HEK293 (cell line): Measurements from ENCODE around the gene COPS4.

Experiments used
- CTCF ChIA-PET: fragments of 350-600 bp; formaldehyde crosslinking; extraction: SDS; loops from one replicate; lab custom pipeline; 2021; ENCODE audit warnings: antibody characterized with exemption; lab: Yijun Ruan, JAX
- POLR2A ChIA-PET: fragments of 300-600 bp; formaldehyde crosslinking; extraction: SDS; loops from one replicate; lab custom pipeline; 2020; ENCODE audit warnings: antibody characterized with exemption, inconsistent platforms; lab: Yijun Ruan, JAX
- H3K27ac ChIP-seq: fragments of 200-500 bp; sonication (Bioruptor generic); 2 replicates; pipeline ENCODE4 v1.5.1; 2014; ENCODE audit warnings: low read depth, low read length, control low read depth, inconsistent platforms; ENCODE audit errors: extremely low read depth
- H3K36me3 ChIP-seq, 2 experiments: fragments of 200-500 bp in 1 of 2; sonication (Bioruptor generic) in 1 of 2; 1 replicate in 1 of 2; 2 replicates in 1 of 2; pipeline ENCODE4 v1.5.1; 2014 to 2017; ENCODE audit warnings: inconsistent platforms in 2 of 2, low read length in 2 of 2; ENCODE audit not compliant: control insufficient read depth in 2 of 2, insufficient read depth in 1 of 2
- H3K4me1 ChIP-seq: fragments of 200-500 bp; sonication (Bioruptor generic); 2 replicates; pipeline ENCODE4 v1.5.1; 2014; ENCODE audit warnings: mild to moderate bottlenecking, low read length, inconsistent platforms; ENCODE audit not compliant: control insufficient read depth, insufficient read depth
- H3K4me3 ChIP-seq: 2 replicates; pipeline ENCODE4 v1.5.1; 2011; ENCODE audit warnings: low read depth, mild to moderate bottlenecking, control low read depth, low read length, moderate library complexity
- H3K9me3 ChIP-seq: fragments of 200-500 bp; sonication (Bioruptor generic); 2 replicates; pipeline ENCODE4 v1.5.1; 2014; ENCODE audit warnings: low read depth, low read length, inconsistent platforms; ENCODE audit not compliant: control insufficient read depth, insufficient read depth
- BCL11A ChIP-seq: fragments of 450-650 bp; formaldehyde crosslinking; IDR thresholded peaks from 2 replicates; pipeline ENCODE4 v1.5.1; 2016; ENCODE audit warnings: low read depth, missing biosample characterization, missing genetic modification characterization
- CTCF ChIP-seq: fragments of 450-650 bp; formaldehyde crosslinking; IDR thresholded peaks from 2 replicates; pipeline ENCODE4 v1.5.1; 2016; ENCODE audit warnings: missing biosample characterization, missing genetic modification characterization
- EGR2 ChIP-seq: fragments of 450-650 bp; formaldehyde crosslinking; IDR thresholded peaks from 2 replicates; pipeline ENCODE4 v1.5.1; 2016; ENCODE audit warnings: low read depth, missing biosample characterization, missing genetic modification characterization
- IKZF3 ChIP-seq: fragments of 450-650 bp; IDR thresholded peaks from 2 replicates; pipeline ENCODE4 v1.5.0; 2018; ENCODE audit warnings: missing biosample characterization, mild to moderate bottlenecking, missing genetic modification characterization, moderate library complexity
- KLF17 ChIP-seq: fragments of 450-650 bp; formaldehyde crosslinking; IDR thresholded peaks from 2 replicates; pipeline ENCODE4 v1.5.1; 2016; ENCODE audit warnings: missing biosample characterization, missing genetic modification characterization
- MYNN ChIP-seq: fragments of 450-650 bp; formaldehyde crosslinking; IDR thresholded peaks from 2 replicates; pipeline ENCODE4 v1.5.1; 2016; ENCODE audit warnings: missing biosample characterization, missing genetic modification characterization, borderline replicate concordance
- PATZ1 ChIP-seq: fragments of 450-650 bp; formaldehyde crosslinking; IDR thresholded peaks from 2 replicates; pipeline ENCODE4 v1.5.1; 2016; ENCODE audit warnings: missing biosample characterization, missing genetic modification characterization
- REST ChIP-seq: fragments of 450-650 bp; formaldehyde crosslinking; IDR thresholded peaks from 2 replicates; pipeline ENCODE4 v1.5.1; 2016; ENCODE audit warnings: missing biosample characterization, missing genetic modification characterization
- SALL2 ChIP-seq: fragments of 450-650 bp; formaldehyde crosslinking; IDR thresholded peaks from 2 replicates; pipeline ENCODE4 v1.5.0; 2017; ENCODE audit warnings: missing biosample characterization, mild to moderate bottlenecking, missing genetic modification characterization, borderline replicate concordance
- SP3 ChIP-seq: fragments of 450-650 bp; formaldehyde crosslinking; IDR thresholded peaks from 2 replicates; pipeline ENCODE4 v1.5.1; 2016; ENCODE audit warnings: missing biosample characterization, missing genetic modification characterization
- WT1 ChIP-seq: fragments of 450-650 bp; formaldehyde crosslinking; IDR thresholded peaks from 2 replicates; pipeline ENCODE4 v1.5.1; 2016; ENCODE audit warnings: missing biosample characterization, missing genetic modification characterization
- ZBTB26 ChIP-seq: fragments of 450-650 bp; formaldehyde crosslinking; optimal IDR thresholded peaks from 2 replicates; pipeline ENCODE3; 2016; ENCODE audit warnings: missing biosample characterization, mild to moderate bottlenecking, missing genetic modification characterization
- ZBTB8A ChIP-seq: fragments of 450-650 bp; formaldehyde crosslinking; IDR thresholded peaks from 2 replicates; pipeline ENCODE4 v1.5.1; 2016; ENCODE audit warnings: missing biosample characterization, missing genetic modification characterization
- ZNF239 ChIP-seq: fragments of 450-650 bp; formaldehyde crosslinking; IDR thresholded peaks from 2 replicates; pipeline ENCODE4 v1.5.1; 2016; ENCODE audit warnings: missing biosample characterization, missing genetic modification characterization
- ZNF366 ChIP-seq: fragments of 450-650 bp; formaldehyde crosslinking; conservative IDR thresholded peaks from 2 replicates; pipeline ENCODE4 v1.5.1; 2016; ENCODE audit warnings: missing biosample characterization, missing genetic modification characterization
- ZNF585B ChIP-seq: fragments of 450-650 bp; formaldehyde crosslinking; IDR thresholded peaks from 2 replicates; pipeline ENCODE4 v1.5.1; 2016; ENCODE audit warnings: missing biosample characterization, missing genetic modification characterization
- ZNF629 ChIP-seq: fragments of 450-650 bp; formaldehyde crosslinking; IDR thresholded peaks from 2 replicates; pipeline ENCODE4 v1.5.1; 2017; ENCODE audit warnings: missing biosample characterization, missing genetic modification characterization
- ZNF692 ChIP-seq: fragments of 450-650 bp; formaldehyde crosslinking; IDR thresholded peaks from 2 replicates; pipeline ENCODE4 v1.5.1; 2016; ENCODE audit warnings: missing biosample characterization, missing genetic modification characterization
- ZNF76 ChIP-seq: fragments of 450-650 bp; formaldehyde crosslinking; IDR thresholded peaks from 2 replicates; pipeline ENCODE4; 2016; ENCODE audit warnings: low read depth, missing biosample characterization, missing genetic modification characterization, borderline replicate concordance
- ZSCAN30 ChIP-seq: fragments of 450-650 bp; IDR thresholded peaks from 2 replicates; pipeline ENCODE4 v1.5.1; 2018; ENCODE audit warnings: missing biosample characterization, mild to moderate bottlenecking, missing genetic modification characterization, moderate library complexity
- ZXDB ChIP-seq: fragments of 450-650 bp; formaldehyde crosslinking; IDR thresholded peaks from 2 replicates; pipeline ENCODE4 v1.5.1; 2016; ENCODE audit warnings: missing biosample characterization, missing genetic modification characterization

Gene COPS4

GRCh38 chr4:83012687-83013419 is 22.1 kb upstream of the COPS4 start:
- no peaks in the 10 kb centered on the region; the same call in 1 of the 2 replicates for H3K4me1 ChIP-seq
- ChIA-PET CTCF (interaction anchor here (0.5 to 0.9 kb wide), 5 partner anchors 43 to 729 kb away, joined by 3 to 5 read pairs (median 3); no protein-coding TSS in a partner anchor), POLR2A (interaction anchor here (0.7 to 4.6 kb wide), 6 partner anchors 12 to 583 kb away, joined by 3 to 58 read pairs (median 4); partner anchors contain the start of genes COPS4, COQ2 and THAP9)
- H3K9me3 ChIP-seq = no peaks in the 10 kb centered on the region
- no peaks in the 10 kb centered on the region for H3K36me3 ChIP-seq
- peak overlapping the region; percentile 70 for H3K4me3 ChIP-seq
- H3K27ac ChIP-seq = peak overlapping the region; percentile 79
- no peak for TF ChIP-seq BCL11A (tag by site-specific recombination)
- TF ChIP-seq ZNF585B (tag by site-specific recombination) = no peak
- peak; percentile 92 for TF ChIP-seq IKZF3 (tag by site-specific recombination)
- TF ChIP-seq ZNF692 (tag by site-specific recombination) = peak; percentile 67; the same call in 1 of the 2 replicates
- peak; percentile 84 for TF ChIP-seq SP3 (tag by site-specific recombination)
- TF ChIP-seq REST (tag by site-specific recombination) = 0 out of 2 replicates have a peak, but pooled peaks have one; percentile 16
- TF ChIP-seq PATZ1 (tag by site-specific recombination) = peak; percentile 91
- peak; percentile 46; the same call in 1 of the 2 replicates for TF ChIP-seq ZNF76 (tag by site-specific recombination)
- TF ChIP-seq ZBTB26 (tag by site-specific recombination) = peak; percentile 75
- peak; percentile 42 for TF ChIP-seq EGR2 (tag by site-specific recombination)
- TF ChIP-seq KLF17 (tag by site-specific recombination) = peak; percentile 69; the same call in 1 of the 2 replicates
- TF ChIP-seq MYNN = no peak
- no peak for TF ChIP-seq SALL2 (tag by site-specific recombination)
- TF ChIP-seq CTCF (tag by site-specific recombination) = peak; percentile 76
- TF ChIP-seq ZNF629 (tag by site-specific recombination) = peak; percentile 77
- TF ChIP-seq ZXDB (tag by site-specific recombination) = peak; percentile 65
- peak; percentile 61 for TF ChIP-seq ZSCAN30
- 0 out of 2 replicates have a peak, but pooled peaks have one; percentile 24 for TF ChIP-seq WT1
- no peak for TF ChIP-seq ZNF239
- TF ChIP-seq ZBTB8A (tag by site-specific recombination) = peak; percentile 99
- peak; percentile 89 for TF ChIP-seq ZNF366 (tag by site-specific recombination)
